ENCODE measurements around the gene HEY2. TPM values are rescaled to one million over a fixed set of nuclear protein-coding genes. Genes with fewer than 3 reads are reported as not detected.

HEY2 gene
- total and polyA plus RNA-seq, 10 of the 15 experiments (the other 5 are each of a cell fraction or from before 2014, with no cell fraction given) = 0.01 to 0.32 (median 0.08) TPM; not detected in 4

DNA sequence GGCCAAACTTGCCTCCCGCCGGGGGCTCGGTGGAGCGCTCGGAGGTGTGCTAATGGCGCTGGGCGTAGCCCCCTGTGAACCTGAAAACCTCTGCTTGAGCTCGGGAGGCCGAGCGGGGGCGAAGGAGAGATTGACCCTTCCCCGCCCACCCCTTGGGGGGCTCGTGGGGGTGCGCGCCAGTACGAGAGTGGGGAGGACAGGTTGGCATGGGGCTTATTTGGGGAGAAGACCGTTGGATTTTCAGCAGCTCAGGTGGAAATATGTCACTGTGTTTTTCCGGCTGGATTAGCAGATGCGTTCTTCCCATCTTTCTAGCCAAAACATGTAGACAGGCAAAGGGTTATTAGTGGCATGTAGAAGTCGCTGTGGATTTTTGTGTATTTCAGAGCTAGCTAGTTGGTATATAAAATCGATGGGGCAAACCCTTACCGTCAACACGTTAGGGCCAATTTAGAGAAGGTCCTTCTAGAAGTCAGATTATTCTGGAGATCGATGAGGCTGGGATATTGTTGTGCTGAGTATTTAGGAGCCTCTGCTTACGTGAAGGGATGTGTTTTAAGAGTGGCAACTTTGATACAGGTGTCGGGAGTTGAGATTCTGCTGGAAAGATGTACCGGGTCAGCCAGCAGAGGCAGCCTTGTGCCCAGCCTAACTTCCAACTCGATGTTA lies 41.9 kb downstream of the HEY2 start:
- TF ChIP-seq RAD51 (IDR thresholded peaks at IDR 0.05) = no peak
- peak; percentile 57 for TF ChIP-seq RAD21 (IDR thresholded peaks at IDR 0.05; ENCODE audit: insufficient read depth, low read depth, low read length)
- TF ChIP-seq, protein P1, sequence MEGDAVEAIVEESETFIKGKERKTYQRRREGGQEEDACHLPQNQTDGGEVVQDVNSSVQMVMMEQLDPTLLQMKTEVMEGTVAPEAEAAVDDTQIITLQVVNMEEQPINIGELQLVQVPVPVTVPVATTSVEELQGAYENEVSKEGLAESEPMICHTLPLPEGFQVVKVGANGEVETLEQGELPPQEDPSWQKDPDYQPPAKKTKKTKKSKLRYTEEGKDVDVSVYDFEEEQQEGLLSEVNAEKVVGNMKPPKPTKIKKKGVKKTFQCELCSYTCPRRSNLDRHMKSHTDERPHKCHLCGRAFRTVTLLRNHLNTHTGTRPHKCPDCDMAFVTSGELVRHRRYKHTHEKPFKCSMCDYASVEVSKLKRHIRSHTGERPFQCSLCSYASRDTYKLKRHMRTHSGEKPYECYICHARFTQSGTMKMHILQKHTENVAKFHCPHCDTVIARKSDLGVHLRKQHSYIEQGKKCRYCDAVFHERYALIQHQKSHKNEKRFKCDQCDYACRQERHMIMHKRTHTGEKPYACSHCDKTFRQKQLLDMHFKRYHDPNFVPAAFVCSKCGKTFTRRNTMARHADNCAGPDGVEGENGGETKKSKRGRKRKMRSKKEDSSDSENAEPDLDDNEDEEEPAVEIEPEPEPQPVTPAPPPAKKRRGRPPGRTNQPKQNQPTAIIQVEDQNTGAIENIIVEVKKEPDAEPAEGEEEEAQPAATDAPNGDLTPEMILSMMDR (IDR thresholded peaks at IDR 0.05 in 2 of 3, conservative IDR thresholded peaks at IDR 0.05 in 1 of 3; ENCODE audit: control insufficient read depth in 2 of 3, extremely low read depth in 1 of 3, insufficient read depth in 1 of 3, low read depth in 3 of 3, low read length in 3 of 3) = peak; percentile 68 to 85 (median 68)
- TF ChIP-seq, protein P2, sequence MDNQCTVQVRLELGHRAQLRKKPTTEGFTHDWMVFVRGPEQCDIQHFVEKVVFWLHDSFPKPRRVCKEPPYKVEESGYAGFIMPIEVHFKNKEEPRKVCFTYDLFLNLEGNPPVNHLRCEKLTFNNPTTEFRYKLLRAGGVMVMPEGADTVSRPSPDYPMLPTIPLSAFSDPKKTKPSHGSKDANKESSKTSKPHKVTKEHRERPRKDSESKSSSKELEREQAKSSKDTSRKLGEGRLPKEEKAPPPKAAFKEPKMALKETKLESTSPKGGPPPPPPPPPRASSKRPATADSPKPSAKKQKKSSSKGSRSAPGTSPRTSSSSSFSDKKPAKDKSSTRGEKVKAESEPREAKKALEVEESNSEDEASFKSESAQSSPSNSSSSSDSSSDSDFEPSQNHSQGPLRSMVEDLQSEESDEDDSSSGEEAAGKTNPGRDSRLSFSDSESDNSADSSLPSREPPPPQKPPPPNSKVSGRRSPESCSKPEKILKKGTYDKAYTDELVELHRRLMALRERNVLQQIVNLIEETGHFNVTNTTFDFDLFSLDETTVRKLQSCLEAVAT (IDR thresholded peaks at IDR 0.05) = peak; percentile 39; the same call in 1 of the 2 replicates
- TF ChIP-seq, protein P3, sequence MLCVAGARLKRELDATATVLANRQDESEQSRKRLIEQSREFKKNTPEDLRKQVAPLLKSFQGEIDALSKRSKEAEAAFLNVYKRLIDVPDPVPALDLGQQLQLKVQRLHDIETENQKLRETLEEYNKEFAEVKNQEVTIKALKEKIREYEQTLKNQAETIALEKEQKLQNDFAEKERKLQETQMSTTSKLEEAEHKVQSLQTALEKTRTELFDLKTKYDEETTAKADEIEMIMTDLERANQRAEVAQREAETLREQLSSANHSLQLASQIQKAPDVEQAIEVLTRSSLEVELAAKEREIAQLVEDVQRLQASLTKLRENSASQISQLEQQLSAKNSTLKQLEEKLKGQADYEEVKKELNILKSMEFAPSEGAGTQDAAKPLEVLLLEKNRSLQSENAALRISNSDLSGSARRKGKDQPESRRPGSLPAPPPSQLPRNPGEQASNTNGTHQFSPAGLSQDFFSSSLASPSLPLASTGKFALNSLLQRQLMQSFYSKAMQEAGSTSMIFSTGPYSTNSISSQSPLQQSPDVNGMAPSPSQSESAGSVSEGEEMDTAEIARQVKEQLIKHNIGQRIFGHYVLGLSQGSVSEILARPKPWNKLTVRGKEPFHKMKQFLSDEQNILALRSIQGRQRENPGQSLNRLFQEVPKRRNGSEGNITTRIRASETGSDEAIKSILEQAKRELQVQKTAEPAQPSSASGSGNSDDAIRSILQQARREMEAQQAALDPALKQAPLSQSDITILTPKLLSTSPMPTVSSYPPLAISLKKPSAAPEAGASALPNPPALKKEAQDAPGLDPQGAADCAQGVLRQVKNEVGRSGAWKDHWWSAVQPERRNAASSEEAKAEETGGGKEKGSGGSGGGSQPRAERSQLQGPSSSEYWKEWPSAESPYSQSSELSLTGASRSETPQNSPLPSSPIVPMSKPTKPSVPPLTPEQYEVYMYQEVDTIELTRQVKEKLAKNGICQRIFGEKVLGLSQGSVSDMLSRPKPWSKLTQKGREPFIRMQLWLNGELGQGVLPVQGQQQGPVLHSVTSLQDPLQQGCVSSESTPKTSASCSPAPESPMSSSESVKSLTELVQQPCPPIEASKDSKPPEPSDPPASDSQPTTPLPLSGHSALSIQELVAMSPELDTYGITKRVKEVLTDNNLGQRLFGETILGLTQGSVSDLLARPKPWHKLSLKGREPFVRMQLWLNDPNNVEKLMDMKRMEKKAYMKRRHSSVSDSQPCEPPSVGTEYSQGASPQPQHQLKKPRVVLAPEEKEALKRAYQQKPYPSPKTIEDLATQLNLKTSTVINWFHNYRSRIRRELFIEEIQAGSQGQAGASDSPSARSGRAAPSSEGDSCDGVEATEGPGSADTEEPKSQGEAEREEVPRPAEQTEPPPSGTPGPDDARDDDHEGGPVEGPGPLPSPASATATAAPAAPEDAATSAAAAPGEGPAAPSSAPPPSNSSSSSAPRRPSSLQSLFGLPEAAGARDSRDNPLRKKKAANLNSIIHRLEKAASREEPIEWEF (IDR thresholded peaks at IDR 0.05; ENCODE audit: insufficient replicate concordance, low read depth, low read length) = no peak
- 0 out of 2 replicates have a peak, but pooled peaks have one; percentile 8 for TF ChIP-seq CREB1 (IDR thresholded peaks at IDR 0.05; ENCODE audit: low read depth)
- TF ChIP-seq IKZF2 (IDR thresholded peaks at IDR 0.05) = peak in 1 of 2 experiments; percentile 7; a peak in 1 of 4 replicates
- TF ChIP-seq NBN (IDR thresholded peaks at IDR 0.05) = peak; percentile 21; the same call in 1 of the 2 replicates
- TF ChIP-seq PML (IDR thresholded peaks at IDR 0.05; ENCODE audit: low read length) = 0 out of 2 replicates have a peak, but pooled peaks have one; percentile 18
- TF ChIP-seq SMARCA5 (IDR thresholded peaks at IDR 0.05) = peak; percentile 81; the same call in 1 of the 2 replicates
- peak in 1 of 2 experiments; percentile 24; a peak in 1 of 3 replicates for TF ChIP-seq EGR1 (IDR thresholded peaks at IDR 0.05; ENCODE audit: borderline replicate concordance in 1 of 2, low read depth in 2 of 2, low read length in 2 of 2)
- CTCF ChIA-PET = interaction anchor here (0.8 to 23.8 kb wide), 40 partner anchors 10 to 1475 kb away, joined by 3 to 505 read pairs (median 5); partner anchors contain the start of genes HINT3 and TRMT11
- FAIRE-seq = peak; percentile 61
- no peak for DNase-seq (ENCODE audit: low read depth, low spot score)
- peak overlapping the region; percentile 46 for H2AFZ ChIP-seq (ENCODE audit: control insufficient read depth, low read depth, low read length)
- intact Hi-C loops (cut with micrococcal nuclease; ENCODE audit: unreplicated experiment) (loop anchor here (2.0 to 5.0 kb wide), 3 partner anchors 41 to 166 kb away; partner anchors contain the start of gene HINT3), in situ Hi-C loops (cut with MboI) (loop anchor here (25.0 kb wide), 1 partner anchor 1496 kb away; no protein-coding TSS in a partner anchor)
- SMC1A ChIA-PET (ENCODE audit: uncharacterized antibody, unreplicated experiment) = interaction anchor here (0.6 to 12.8 kb wide), 29 partner anchors 8 to 480 kb away, joined by 3 to 325 read pairs (median 5); partner anchors contain the start of genes HINT3 and TRMT11
- peak; percentile 64 for ATAC-seq
- RAD21 ChIA-PET (ENCODE audit: unreplicated experiment) = interaction anchor here (0.9 to 11.2 kb wide), 35 partner anchors 8 to 201 kb away, joined by 3 to 185 read pairs (median 5); partner anchors contain the start of genes HINT3 and TRMT11
- H3K4me2 ChIP-seq (ENCODE audit: control insufficient read depth, insufficient read depth) = peak overlapping the region; percentile 66
- peak overlapping the region; percentile 91 for H3K4me3 ChIP-seq
- H3K9ac ChIP-seq (ENCODE audit: control insufficient read depth, insufficient read depth, low read length) = peak overlapping the region; percentile 77
- H3K27me3 ChIP-seq (replicated peaks in 1 of 2; ENCODE audit: control insufficient read depth in 2 of 2, insufficient read depth in 2 of 2, low read length in 1 of 2) = no peaks in the 10 kb centered on the region
- TSS peak; percentile 56 for BruUV-seq (replicated peaks)
- peaks cover 59% of the 10 kb centered on the region for H3K79me2 ChIP-seq (ENCODE audit: control insufficient read depth, insufficient read depth, low read length)
- no peaks in the 10 kb centered on the region for H3K9me3 ChIP-seq (replicated peaks; ENCODE audit: control insufficient read depth, insufficient read depth, low read length)
- H3K4me1 ChIP-seq (ENCODE audit: control insufficient read depth, insufficient read depth, low read length) = peaks cover 25% of the 10 kb centered on the region
- WGBS (ENCODE audit: insufficient coverage, insufficient replicate concordance, low lambda C conversion rate, missing lambda C conversion rate) = 1% methylated on average over 28 of the region's 28 CpGs
- peak overlapping the region; percentile 91 for H3K27ac ChIP-seq (ENCODE audit: control insufficient read depth, insufficient read depth)
- H3K36me3 ChIP-seq (ENCODE audit: control insufficient read depth in 2 of 2, insufficient read depth in 2 of 2, low read length in 1 of 2) = no peaks in the 10 kb centered on the region
- POLR2A ChIA-PET = interaction anchor here (0.7 to 5.8 kb wide), 21 partner anchors 8 to 550 kb away, joined by 3 to 79 read pairs (median 5); partner anchors contain the start of genes HDDC2, HINT3 and TRMT11
- no peaks in the 10 kb centered on the region for H4K20me1 ChIP-seq (ENCODE audit: control insufficient read depth, insufficient read depth)
